A673 (cell line): Measurements from ENCODE around the gene PREX1. TPM values are rescaled to one million over a fixed set of nuclear protein-coding genes. Genes with fewer than 3 reads are reported as not detected.

Experiments used
- BruUV-seq: library from RNA; stranded (reverse); fragments of 400-500 nt; replicated peaks from 2 replicates; lab custom pipeline; 2021; lab: Mats Ljungman, UMichigan
- CTCF ChIA-PET: fragments of 300-600 bp; sonication (Branson Sonifier 250); formaldehyde crosslinking; loops from one replicate; lab custom pipeline; 2022; ENCODE audit warnings: antibody characterized with exemption; lab: Charles Lee
- POLR2A ChIA-PET: fragments of 300-600 bp; sonication (Branson Sonifier 250); formaldehyde crosslinking; loops from one replicate; lab custom pipeline; 2022; ENCODE audit warnings: antibody characterized with exemption; ENCODE audit not compliant: low non-redundant PET; lab: Charles Lee
- DNase-seq: peaks from one replicate; pipeline ENCODE4 v3.0.0-alpha.2; 2015; ENCODE audit warnings: low spot score
- H3K27ac ChIP-seq: fragments of 200-600 bp; sonication (generic); 2 replicates; pipeline ENCODE4 v1.5.1; 2016; ENCODE audit warnings: mixed run types, low read depth, mild to moderate bottlenecking, mixed read lengths, antibody characterized with exemption, low read length; ENCODE audit not compliant: poor library complexity, severe bottlenecking
- H3K27me3 ChIP-seq: fragments of 200-600 bp; sonication (generic); replicated peaks from 2 replicates; pipeline ENCODE4 v1.6.1; 2017; ENCODE audit warnings: mixed run types, low read depth, mild to moderate bottlenecking, mixed read lengths, antibody characterized with exemption, low read length; ENCODE audit not compliant: insufficient read depth, poor library complexity
- H3K36me3 ChIP-seq: fragments of 200-600 bp; sonication (generic); 2 replicates; pipeline ENCODE4 v1.6.1; 2016; ENCODE audit warnings: mixed run types, mild to moderate bottlenecking, mixed read lengths, antibody characterized with exemption, low read length; ENCODE audit not compliant: insufficient read depth, poor library complexity, severe bottlenecking
- H3K4me1 ChIP-seq: fragments of 200-600 bp; sonication (generic); 2 replicates; pipeline ENCODE4 v1.6.1; 2017; ENCODE audit warnings: mixed run types, mild to moderate bottlenecking, mixed read lengths, antibody characterized with exemption, low read length; ENCODE audit not compliant: insufficient read depth, poor library complexity, severe bottlenecking
- H3K4me3 ChIP-seq: fragments of 200-600 bp; sonication (generic); 2 replicates; pipeline ENCODE4 v1.5.1; 2016; ENCODE audit warnings: low read depth, mixed run types, mild to moderate bottlenecking, mixed read lengths, low read length; ENCODE audit not compliant: poor library complexity, severe bottlenecking
- H3K9me3 ChIP-seq: fragments of 200-600 bp; sonication (generic); 2 replicates; pipeline ENCODE4 v1.6.1; 2016; ENCODE audit warnings: mixed run types, low read depth, mild to moderate bottlenecking, mixed read lengths, antibody characterized with exemption, low read length; ENCODE audit not compliant: poor library complexity, severe bottlenecking
- CTCF ChIP-seq: fragments of 300-800, 200-600 bp; sonication (generic); conservative IDR thresholded peaks from 2 replicates; pipeline ENCODE4 v1.5.1; 2017; ENCODE audit warnings: low read depth, mild to moderate bottlenecking, antibody characterized with exemption, low read length, moderate library complexity, mixed read lengths
- EZH2 ChIP-seq: fragments of 200-600 bp; sonication (generic); IDR thresholded peaks from 2 replicates; pipeline ENCODE4 v1.6.1; 2017; ENCODE audit warnings: borderline replicate concordance, low read depth, mild to moderate bottlenecking, mixed read lengths, antibody characterized with exemption, low read length; ENCODE audit not compliant: poor library complexity, severe bottlenecking
- intact Hi-C: fragments of 100-400 bp; cut with micrococcal nuclease; formaldehyde crosslinking; loops from one replicate; pipeline ENCODE4 v1.10.0; 2022; ENCODE audit not compliant: unreplicated experiment
- total RNA-seq: library from RNA; stranded (reverse); gene quantifications from 2 replicates; pipeline ENCODE4 v1.2.3, GENCODE V29; 2021

PREX1 gene
- total RNA-seq, 1 experiment from 2014 or later, result 145 TPM

GRCh38 chr20:48632017-48632824, 195.6 kb downstream of the PREX1 start:
- Histone ChIP-seq H3K27me3 (no peaks in the 10 kb centered on the region), H3K36me3 (peaks cover 97% of the 10 kb centered on the region), H3K4me3 (no peak overlapping the region), H3K4me1 (peaks cover 3% of the 10 kb centered on the region), H3K9me3 (no peaks in the 10 kb centered on the region), H3K27ac (peak overlapping the region; percentile 26)
- no TSS peak for BruUV-seq
- TF ChIP-seq EZH2 (no peak), CTCF (no peak)
- CTCF ChIA-PET, result no interaction called here
- intact Hi-C loops, result loop anchor here (5.0 kb wide), 1 partner anchor 275 kb away; no protein-coding TSS in a partner anchor
- POLR2A ChIA-PET, result no interaction called here
- no peak for DNase-seq

GRCh38 chr20:48631114-48632016, 196.4 kb downstream of the PREX1 start:
- H3K27ac ChIP-seq, result no peak overlapping the region
- peaks cover 3% of the 10 kb centered on the region for H3K4me1 ChIP-seq
- POLR2A ChIA-PET, result no interaction called here
- CTCF ChIA-PET, result no interaction called here
- H3K27me3 ChIP-seq, result no peaks in the 10 kb centered on the region
- DNase-seq, result no peak
- no peaks in the 10 kb centered on the region for H3K9me3 ChIP-seq
- intact Hi-C loops, result loop anchor here (5.0 kb wide), 1 partner anchor 276 kb away; no protein-coding TSS in a partner anchor
- no peak overlapping the region for H3K4me3 ChIP-seq
- TF ChIP-seq CTCF (no peak), EZH2 (no peak)
- no TSS peak for BruUV-seq
- peaks cover 97% of the 10 kb centered on the region for H3K36me3 ChIP-seq

- DNase-seq, result no peak
- TF ChIP-seq CTCF (no peak), EZH2 (no peak)
- ChIA-PET POLR2A (no interaction called here), CTCF (no interaction called here)
- intact Hi-C loops, result loop anchor here (5.0 kb wide), 1 partner anchor 277 kb away; no protein-coding TSS in a partner anchor
- BruUV-seq, result no TSS peak
- Histone ChIP-seq H3K27ac (no peak overlapping the region), H3K36me3 (peaks cover 99% of the 10 kb centered on the region), H3K4me1 (no peaks in the 10 kb centered on the region), H3K27me3 (no peaks in the 10 kb centered on the region), H3K4me3 (no peak overlapping the region), H3K9me3 (no peaks in the 10 kb centered on the region)
Measured at GRCh38 chr20:48630342-48631075, 197.3 kb downstream of the PREX1 start.
